Adrenal gland (tissue), 12 donors: Measurements from ENCODE around the gene RDH12. TPM values are rescaled to one million over a fixed set of nuclear protein-coding genes. Genes with fewer than 3 reads are reported as not detected.

Experiments used
- DNase-seq, 7 donors: peaks; one replicate each; pipeline ENCODE4 v3.0.0-alpha.2; 2019 to 2020
- H3K27ac ChIP-seq, 5 donors: fragments of 200-600 bp; sonication (generic) in 4 of 5; 1 replicate in 3 of 5; 2 replicates in 2 of 5; pipeline versions ENCODE4 v1.5.1 to v1.8.0; 2016 to 2020; ENCODE audit warnings: mild to moderate bottlenecking in 1 of 5
- H3K27me3 ChIP-seq: fragments of 200-600 bp; 2 replicates; pipeline ENCODE4 v1.8.0; 2021
- H3K36me3 ChIP-seq, 2 donors: fragments of 200-600 bp; replicated peaks in 1 of 2; 1 replicate in 1 of 2; 2 replicates in 1 of 2; pipeline versions ENCODE4 v1.5.1 to v1.8.0; 2018 to 2022
- H3K4me1 ChIP-seq, 2 donors: fragments of 200-600 bp; replicated peaks in 1 of 2; 1 replicate in 1 of 2; 2 replicates in 1 of 2; pipeline versions ENCODE4 v1.5.1 to v1.8.0; 2018 to 2021
- H3K4me3 ChIP-seq, 4 donors: fragments of 200-600 bp; sonication (generic) in 3 of 4; one replicate each; pipeline ENCODE4 v1.5.1; 2016 to 2018
- H3K9me3 ChIP-seq, 3 donors: fragments of 200-600 bp; sonication (generic) in 1 of 3; replicated peaks in 1 of 3; 1 replicate in 2 of 3; 2 replicates in 1 of 3; pipeline versions ENCODE4 v1.5.1 to v1.8.0; 2016 to 2021
- POLR2A ChIP-seq, 2 donors: fragments of 450-650 bp; IDR thresholded peaks; one replicate each; pipeline ENCODE4 v1.6.1; 2017; ENCODE audit warnings: antibody characterized with exemption in 2 of 2, mild to moderate bottlenecking in 2 of 2, moderate library complexity in 1 of 2
- WGBS, 4 donors: extraction: QIAGEN DNeasy Blood & Tissue Kit in 2 of 4; methylation state at CpG; one replicate each; pipeline versions ENCODE4 v1.1.5 to v1.1.7; 2013 to 2017; 5-methylcytosine and 5-hydroxymethylcytosine counted together
- intact Hi-C, 2 donors: fragments of 100-400 bp; cut with DNase I; formaldehyde crosslinking; loops; one replicate each; pipeline versions ENCODE4 v1.14.1 to v1.15.0; 2022 to 2023
- polyA plus RNA-seq, 3 donors: library from polyadenylated mRNA; stranded (reverse); fragments of 200-250 nt in 2 of 3; fragments of 350-450 nt in 1 of 3; fragmentation: Illumina TruSeq in 1 of 3; extraction: RNeasy Lipid Tissue Mini Kit (QIAGEN cat#74804) in 1 of 3; gene quantifications; one replicate each; pipeline ENCODE4 v1.2.3, GENCODE V29; 2013 to 2014
- total RNA-seq, 9 donors: library from RNA; depleted of rRNA in 4 of 9; stranded (reverse); fragments of >200 nt in 4 of 9; fragments of 120-200 nt in 1 of 9; fragmentation: NEBNext Ultra II Directional in 1 of 9; extraction: Animal tissue kit (Norgen Biotek cat#: 25700) in 1 of 9; gene quantifications; one replicate each; pipeline versions ENCODE4 v1.1.0 to v1.2.4, GENCODE V29; 2013 to 2023
- TF ChIP-seq, protein P1 (sequence below), 6 experiments: fragments of 450-650 bp in 4 of 6; fragments of 200-600 bp in 2 of 6; sonication (generic) in 1 of 6; IDR thresholded peaks; 1 replicate in 5 of 6; 2 replicates in 1 of 6; pipeline versions ENCODE4 v1.5.1 to v1.8.0; 2016 to 2021; ENCODE audit warnings: antibody characterized with exemption in 6 of 6, mild to moderate bottlenecking in 2 of 6, moderate library complexity in 1 of 6
- donor health status: healthy with polysubstance abuse.
- donor health status: Bipolar disorder and iron deficiency.
- donor health status: DM: yes; HTN: yes; CAD: no.
- donor health status: DM: no; HTN: no; CAD: no.
- donor health status: DM: no; HTN: no; CAD: no.
- donor health status: DM: yes; HTN: yes; CAD: no.

RDH12 gene
- total and polyA plus RNA-seq, 12 donors = 1.0 to 192 (median 2.5) TPM

DNA sequence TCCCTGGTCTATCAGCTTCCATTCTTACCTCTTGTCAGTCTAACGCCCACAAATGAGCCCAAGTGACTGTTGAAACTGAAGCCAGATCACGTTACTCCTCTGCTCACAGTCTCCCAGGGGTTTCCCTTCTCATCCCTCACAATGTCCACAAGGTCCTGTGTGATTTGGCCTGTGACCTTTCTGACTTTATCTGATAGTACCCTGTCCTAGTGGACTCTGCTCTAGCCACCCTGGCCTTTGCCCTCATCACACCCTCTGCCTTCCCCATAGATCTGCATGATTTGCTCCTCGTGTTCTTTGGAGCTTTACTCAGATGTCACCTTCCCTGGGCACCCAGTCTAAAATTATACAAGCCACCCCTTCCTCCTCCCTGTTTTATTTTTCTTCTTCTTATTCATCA, 55.5 kb downstream of the RDH12 start:
- Histone ChIP-seq H3K4me1 (no peaks in the 10 kb centered on the region), H3K9me3 (no peaks in the 10 kb centered on the region), H3K4me3 (no peak overlapping the region), H3K36me3 (peaks cover 0 to 65% of the 10 kb centered on the region in 2 donors), H3K27ac (no peak overlapping the region), H3K27me3 (no peaks in the 10 kb centered on the region)
- WGBS, 4 donors = 87 to 96% (median 91%) methylated on average over 3 of the region's 3 CpGs
- TF ChIP-seq POLR2A (IDR thresholded peaks at IDR 0.05) = no peak
- intact Hi-C loops = no loop called here
- no peak for DNase-seq

DNA sequence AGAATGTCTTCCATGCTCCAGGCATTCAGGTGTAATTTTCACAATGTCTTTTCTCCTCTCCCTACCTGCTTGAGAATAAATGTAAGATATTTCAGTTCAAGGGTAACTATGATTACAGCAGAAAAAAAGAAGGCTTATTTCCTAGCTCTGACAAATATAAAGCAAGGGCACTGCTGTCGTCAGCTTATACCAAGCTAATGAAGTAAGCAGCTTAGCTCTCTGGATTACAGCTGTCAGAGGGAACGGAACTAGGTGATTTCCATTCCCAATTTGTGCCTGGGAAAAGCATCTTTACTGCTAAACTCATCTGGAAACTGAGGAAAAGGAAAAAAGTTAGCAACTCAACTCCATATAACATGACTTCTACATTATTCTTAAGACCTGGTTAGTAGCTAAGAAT, 58.2 kb downstream of the RDH12 start:
- H3K36me3 ChIP-seq = peaks cover 0 to 59% of the 10 kb centered on the region in 2 donors
- intact Hi-C loops = loop anchor here in 1 of 2 donors (5.0 kb wide), 1 partner anchor 1202 kb away; no protein-coding TSS in a partner anchor
- H3K9me3 ChIP-seq = no peaks in the 10 kb centered on the region
- H3K4me3 ChIP-seq = no peak overlapping the region
- no peaks in the 10 kb centered on the region for H3K27me3 ChIP-seq
- DNase-seq = no peak
- TF ChIP-seq, protein P1, sequence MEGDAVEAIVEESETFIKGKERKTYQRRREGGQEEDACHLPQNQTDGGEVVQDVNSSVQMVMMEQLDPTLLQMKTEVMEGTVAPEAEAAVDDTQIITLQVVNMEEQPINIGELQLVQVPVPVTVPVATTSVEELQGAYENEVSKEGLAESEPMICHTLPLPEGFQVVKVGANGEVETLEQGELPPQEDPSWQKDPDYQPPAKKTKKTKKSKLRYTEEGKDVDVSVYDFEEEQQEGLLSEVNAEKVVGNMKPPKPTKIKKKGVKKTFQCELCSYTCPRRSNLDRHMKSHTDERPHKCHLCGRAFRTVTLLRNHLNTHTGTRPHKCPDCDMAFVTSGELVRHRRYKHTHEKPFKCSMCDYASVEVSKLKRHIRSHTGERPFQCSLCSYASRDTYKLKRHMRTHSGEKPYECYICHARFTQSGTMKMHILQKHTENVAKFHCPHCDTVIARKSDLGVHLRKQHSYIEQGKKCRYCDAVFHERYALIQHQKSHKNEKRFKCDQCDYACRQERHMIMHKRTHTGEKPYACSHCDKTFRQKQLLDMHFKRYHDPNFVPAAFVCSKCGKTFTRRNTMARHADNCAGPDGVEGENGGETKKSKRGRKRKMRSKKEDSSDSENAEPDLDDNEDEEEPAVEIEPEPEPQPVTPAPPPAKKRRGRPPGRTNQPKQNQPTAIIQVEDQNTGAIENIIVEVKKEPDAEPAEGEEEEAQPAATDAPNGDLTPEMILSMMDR (IDR thresholded peaks at IDR 0.05) = no peak
- TF ChIP-seq POLR2A (IDR thresholded peaks at IDR 0.05) = no peak
- no peaks in the 10 kb centered on the region for H3K4me1 ChIP-seq
- H3K27ac ChIP-seq = no peak overlapping the region
- 80 to 95% (median 91%) methylated on average over 2 of the region's 2 CpGs for WGBS, 4 donors

DNA sequence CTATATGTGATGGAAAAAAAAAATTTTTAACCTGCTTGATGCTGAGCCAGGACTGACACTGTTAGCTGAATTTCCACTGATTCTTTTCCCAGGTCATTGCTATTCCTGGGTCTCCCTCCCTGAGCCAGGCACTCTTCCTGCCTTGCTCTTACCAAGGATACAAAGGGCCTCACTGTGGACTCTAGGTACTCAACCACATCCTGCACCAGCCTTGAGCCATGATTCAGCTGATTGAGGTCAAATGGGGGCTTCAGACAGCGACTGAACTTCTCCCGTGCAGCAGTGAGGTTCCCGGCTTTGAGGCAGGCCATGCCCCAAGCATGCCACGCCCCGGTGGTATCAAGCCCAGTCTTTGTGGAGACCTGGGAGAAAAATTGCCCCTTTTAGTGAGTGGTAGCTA, 60.4 kb downstream of the RDH12 start:
- no peak overlapping the region for H3K27ac ChIP-seq
- no peaks in the 10 kb centered on the region for H3K4me1 ChIP-seq
- no peak overlapping the region for H3K4me3 ChIP-seq
- 60 to 85% (median 71%) methylated on average over 1 to 5 of the region's 5 CpGs for WGBS, 4 donors
- H3K9me3 ChIP-seq = no peaks in the 10 kb centered on the region
- H3K36me3 ChIP-seq = peaks cover 0 to 65% of the 10 kb centered on the region in 2 donors
- TF ChIP-seq, protein P1 (IDR thresholded peaks at IDR 0.05) = no peak
- no peak for TF ChIP-seq POLR2A (IDR thresholded peaks at IDR 0.05)
- intact Hi-C loops = loop anchor here in 1 of 2 donors (5.0 kb wide), 1 partner anchor 1200 kb away; no protein-coding TSS in a partner anchor
- DNase-seq = no peak
- no peaks in the 10 kb centered on the region for H3K27me3 ChIP-seq

DNA sequence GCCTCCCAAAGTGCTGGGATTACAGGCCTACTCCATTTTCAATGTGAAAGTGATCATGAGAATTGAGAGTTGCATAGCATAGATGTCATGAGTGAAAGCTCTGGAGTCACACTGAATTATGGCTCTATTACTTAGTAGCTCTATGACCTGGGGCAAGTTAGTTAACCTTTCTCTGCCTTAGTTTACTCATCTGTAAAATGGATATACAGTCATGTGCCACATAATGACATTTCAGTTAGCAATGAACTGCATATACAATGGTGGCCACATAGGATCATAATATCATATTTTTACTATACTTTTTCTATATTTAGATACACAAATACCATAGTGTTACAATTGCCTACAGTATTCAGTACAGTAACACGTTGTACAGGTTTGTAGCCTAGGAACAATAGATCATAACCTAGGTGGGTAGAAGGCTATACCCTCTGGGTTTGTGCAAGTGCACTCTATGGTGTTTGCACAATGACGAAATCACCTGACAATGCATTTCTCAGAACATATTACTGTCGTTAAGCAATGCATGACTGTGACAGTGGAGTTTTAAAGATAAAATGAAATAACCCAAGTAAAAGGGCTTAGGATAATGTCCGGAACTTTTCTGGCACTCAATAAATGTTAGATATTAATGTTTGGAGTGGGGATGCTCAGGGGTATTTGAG, 61.6 kb downstream of the RDH12 start:
- TF ChIP-seq POLR2A (IDR thresholded peaks at IDR 0.05) = no peak
- TF ChIP-seq, protein P1 (IDR thresholded peaks at IDR 0.05) = no peak
- 79 to 91% (median 87%) methylated on average over 4 of the region's 4 CpGs for WGBS, 4 donors
- DNase-seq = no peak
- intact Hi-C loops = loop anchor here in 1 of 2 donors (5.0 kb wide), 1 partner anchor 1199 kb away; no protein-coding TSS in a partner anchor
- no peaks in the 10 kb centered on the region for H3K27me3 ChIP-seq
- no peaks in the 10 kb centered on the region for H3K9me3 ChIP-seq
- H3K36me3 ChIP-seq = peaks cover 0 to 77% of the 10 kb centered on the region in 2 donors
- no peak overlapping the region for H3K27ac ChIP-seq
- no peak overlapping the region for H3K4me3 ChIP-seq
- H3K4me1 ChIP-seq = no peaks in the 10 kb centered on the region

DNA sequence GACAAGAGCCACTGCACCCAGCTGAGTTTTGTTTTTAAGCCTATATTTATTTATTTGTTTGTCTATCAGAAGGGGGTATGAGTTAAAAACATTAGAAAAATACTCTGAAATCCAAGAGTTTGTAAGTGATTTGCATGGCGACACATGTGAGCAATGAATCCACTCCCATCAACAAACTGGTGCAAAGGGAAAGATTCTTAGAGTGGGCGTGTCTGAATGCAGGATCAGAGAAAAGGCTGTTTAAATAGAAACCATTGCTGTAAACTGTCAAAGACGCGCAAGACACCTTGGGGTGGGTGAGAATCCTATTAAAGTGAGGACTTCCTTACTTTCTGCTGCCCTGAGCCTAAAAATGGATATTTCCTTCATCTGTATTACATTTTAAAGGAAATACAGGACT, 62.8 kb downstream of the RDH12 start:
- TF ChIP-seq, protein P1 (IDR thresholded peaks at IDR 0.05) = no peak
- no peak for TF ChIP-seq POLR2A (IDR thresholded peaks at IDR 0.05)
- Histone ChIP-seq H3K4me3 (no peak overlapping the region), H3K36me3 (peaks cover 0 to 89% of the 10 kb centered on the region in 2 donors), H3K27ac (no peak overlapping the region), H3K4me1 (no peaks in the 10 kb centered on the region), H3K27me3 (no peaks in the 10 kb centered on the region), H3K9me3 (no peaks in the 10 kb centered on the region)
- no peak for DNase-seq
- intact Hi-C loops = loop anchor here in 1 of 2 donors (5.0 kb wide), 1 partner anchor 1198 kb away; no protein-coding TSS in a partner anchor
- 92 to 96% (median 95%) methylated on average over 4 of the region's 4 CpGs for WGBS, 4 donors
